Activated naive CD4-positive, alpha-beta T cell treated with anti-CD3 and anti-CD28 coated beads, Interleukin-2, amount 50 U/mL, for 24 hours (primary cell): Measurements from ENCODE around the gene B4GAT1.
A peak's percentile ranks its signal among the peaks of the same experiment; 100 is the strongest.

ENCODE experiments used
- H3K27ac Mint-ChIP-seq: one replicate; pipeline ENCODE4 v1.8.0; 2021; ENCODE audit warnings: mild to moderate bottlenecking, mixed read lengths
- H3K27me3 Mint-ChIP-seq: one replicate; pipeline ENCODE4 v1.8.0; 2021; ENCODE audit warnings: mixed read lengths
- H3K36me3 Mint-ChIP-seq: one replicate; pipeline ENCODE4 v1.8.0; 2021; ENCODE audit warnings: mixed read lengths
- H3K4me1 Mint-ChIP-seq: one replicate; pipeline ENCODE4 v1.8.0; 2021; ENCODE audit warnings: mixed read lengths
- H3K4me3 Mint-ChIP-seq: one replicate; pipeline ENCODE4 v1.8.0; 2021; ENCODE audit warnings: mild to moderate bottlenecking, mixed read lengths
- H3K9me3 Mint-ChIP-seq: one replicate; pipeline ENCODE4 v1.8.0; 2021; ENCODE audit warnings: mixed read lengths

B4GAT1 gene

DNA sequence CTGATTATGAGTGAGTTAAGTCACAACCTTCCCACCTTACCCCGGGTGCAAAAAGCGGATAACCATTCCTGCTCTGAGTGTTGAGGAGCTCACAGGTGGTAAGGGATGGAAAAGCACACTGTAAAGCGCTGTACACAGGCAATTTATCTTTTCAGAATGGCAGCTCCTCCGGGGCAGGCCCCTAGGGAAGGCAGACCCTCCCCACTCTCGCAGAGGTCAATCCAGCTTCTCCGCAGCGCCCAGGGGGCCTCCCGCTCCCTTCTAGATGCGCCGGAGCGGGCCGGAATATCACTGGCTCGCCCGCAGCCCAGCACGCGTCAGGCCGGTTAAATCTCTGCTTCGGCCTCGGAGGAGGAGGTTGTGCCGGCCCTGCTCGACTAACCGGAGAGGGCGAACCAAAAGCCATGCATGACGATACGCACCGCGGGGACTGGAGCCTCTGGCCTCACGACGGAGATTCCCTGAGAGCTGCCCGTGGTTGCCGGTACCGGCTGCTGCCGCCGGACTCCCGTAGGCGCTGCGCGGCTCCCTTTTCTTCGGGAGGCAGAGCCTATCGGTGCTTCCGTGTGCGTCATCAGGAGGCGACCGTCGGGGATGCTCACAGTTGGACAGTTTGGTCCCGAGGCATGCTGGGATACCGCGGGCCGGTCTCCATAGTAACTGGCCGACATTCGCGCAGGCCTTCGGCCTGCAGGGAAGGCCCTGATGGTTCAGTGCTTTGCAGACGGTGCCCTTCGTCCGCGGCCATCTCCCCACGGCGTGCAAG, 2.7 kb downstream of the B4GAT1 start, which contains the start of gene BRMS1:
BRMS1 (minus strand) TSS at position 555 of the 766 bp plus-strand sequence. CDS start 2,870 bp downstream, outside the sequence.
- Mint-ChIP-seq H3K27ac (peak within 1 kb of the TSS; percentile 93), H3K4me3 (peak within 1 kb of the TSS; percentile 97), H3K4me1 (peaks cover 41% of the 10 kb centered on the region), H3K9me3 (no peaks in the 10 kb centered on the region), H3K36me3 (peaks cover 4% of the 10 kb centered on the region), H3K27me3 (no peaks in the 10 kb centered on the region)

DNA sequence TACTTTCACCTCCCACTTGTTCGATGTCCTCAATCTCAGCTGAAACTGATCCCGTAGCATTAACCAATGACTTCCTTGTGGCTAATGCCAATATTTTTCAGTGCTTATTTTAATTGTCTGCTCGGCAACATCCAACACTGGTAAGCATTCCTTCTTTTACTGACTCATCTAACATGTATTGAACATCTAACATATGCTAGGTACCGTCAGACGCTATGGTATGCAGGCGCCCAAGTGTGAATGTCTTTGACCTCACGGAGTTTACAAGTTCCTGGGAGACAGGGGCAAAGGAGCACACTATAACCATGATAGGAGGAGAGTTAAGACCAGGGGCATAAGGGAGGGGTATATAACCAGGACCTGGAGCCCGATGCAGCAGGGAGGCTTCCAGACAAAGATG, 4.3 kb downstream of the B4GAT1 start:
- Mint-ChIP-seq H3K4me1 (peaks cover 35% of the 10 kb centered on the region), H3K36me3 (peaks cover 4% of the 10 kb centered on the region), H3K27me3 (no peaks in the 10 kb centered on the region), H3K9me3 (no peaks in the 10 kb centered on the region), H3K27ac (peak overlapping the region; percentile 20), H3K4me3 (peak overlapping the region; percentile 97)

DNA sequence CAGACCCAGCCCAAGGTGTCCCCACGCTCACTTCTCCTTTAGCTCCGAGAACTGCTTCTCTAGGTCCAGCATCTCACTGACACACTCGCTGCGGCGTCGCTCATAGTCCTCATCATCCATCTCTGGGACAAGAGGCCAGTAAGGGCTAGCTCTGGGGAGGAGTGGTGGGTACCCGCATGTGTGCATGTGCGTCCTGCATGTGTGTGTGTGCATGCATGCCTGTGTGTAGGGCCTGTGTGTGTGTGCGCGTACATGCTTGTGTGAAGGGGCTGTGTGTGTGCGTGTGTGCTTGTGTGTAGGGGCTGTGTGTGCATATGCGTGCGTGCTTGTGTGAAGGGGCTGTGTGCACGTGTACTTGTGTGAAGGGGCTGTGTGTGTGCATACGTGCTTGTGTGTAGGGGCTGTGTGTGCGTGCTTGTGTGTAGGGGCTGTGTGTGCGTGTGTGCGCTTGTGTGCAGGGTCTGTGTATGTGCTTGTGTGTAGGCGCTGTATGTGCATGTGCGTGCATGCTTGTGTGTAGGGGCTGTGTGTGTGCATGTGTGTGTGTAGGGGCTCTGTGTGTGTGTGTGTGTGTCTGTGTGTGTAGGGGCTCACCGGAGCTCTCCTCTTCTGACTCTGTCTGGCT, 5.8 kb downstream of the B4GAT1 start:
- Mint-ChIP-seq H3K27ac (no peak overlapping the region), H3K4me3 (no peak overlapping the region)

DNA sequence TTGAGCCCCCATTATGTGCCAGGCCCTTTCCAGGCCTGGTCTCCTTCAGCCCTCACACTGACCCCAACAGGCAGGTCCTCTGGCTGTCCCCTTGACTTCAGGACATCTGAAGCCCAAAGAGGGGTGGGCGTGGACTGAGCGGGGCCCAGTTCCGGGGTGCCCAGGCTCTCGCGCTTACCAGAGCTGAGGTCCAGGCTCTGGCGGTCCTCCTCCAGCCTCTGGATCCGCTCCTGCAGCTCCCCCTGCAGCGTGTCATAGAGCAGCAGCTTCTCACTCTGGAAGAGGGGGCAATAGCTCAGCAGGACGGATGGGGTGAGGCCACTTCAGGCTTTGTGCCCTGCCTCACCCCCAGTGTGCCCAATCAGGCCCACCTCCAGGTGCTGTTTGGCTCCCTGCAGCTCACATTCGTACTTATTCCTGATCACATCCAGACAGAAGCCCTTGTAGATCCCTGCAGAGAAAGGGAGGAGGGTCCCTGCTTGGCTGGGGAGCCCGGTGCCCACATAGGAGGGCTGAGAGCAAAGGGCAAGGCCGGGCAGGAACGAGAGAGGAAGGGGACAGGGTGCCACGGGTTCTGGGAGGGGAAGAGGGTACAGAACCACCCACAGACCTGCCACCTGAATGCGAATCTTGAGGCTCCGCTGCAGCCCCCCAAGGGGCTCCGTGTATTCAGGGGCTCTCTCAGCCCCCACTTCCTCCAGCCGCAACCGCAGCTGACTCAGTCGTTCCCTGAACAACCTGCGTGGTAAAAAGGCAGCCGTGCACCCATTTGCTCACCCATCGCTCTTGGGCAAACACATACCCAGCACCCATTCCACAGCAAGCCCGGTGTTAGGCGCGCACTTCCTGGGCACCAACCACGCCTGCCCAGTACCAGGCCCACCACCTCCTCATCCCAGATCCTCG, 6.6 kb downstream of the B4GAT1 start:
- Mint-ChIP-seq H3K27me3 (no peaks in the 10 kb centered on the region), H3K9me3 (no peaks in the 10 kb centered on the region), H3K4me1 (peaks cover 40% of the 10 kb centered on the region), H3K4me3 (no peak overlapping the region), H3K36me3 (peaks cover 4% of the 10 kb centered on the region), H3K27ac (no peak overlapping the region)

More for the DNA sequence above, 5.8 kb downstream of the B4GAT1 start:
- Mint-ChIP-seq H3K4me1 (peaks cover 39% of the 10 kb centered on the region), H3K9me3 (no peaks in the 10 kb centered on the region), H3K36me3 (peaks cover 4% of the 10 kb centered on the region), H3K27me3 (no peaks in the 10 kb centered on the region)

DNA sequence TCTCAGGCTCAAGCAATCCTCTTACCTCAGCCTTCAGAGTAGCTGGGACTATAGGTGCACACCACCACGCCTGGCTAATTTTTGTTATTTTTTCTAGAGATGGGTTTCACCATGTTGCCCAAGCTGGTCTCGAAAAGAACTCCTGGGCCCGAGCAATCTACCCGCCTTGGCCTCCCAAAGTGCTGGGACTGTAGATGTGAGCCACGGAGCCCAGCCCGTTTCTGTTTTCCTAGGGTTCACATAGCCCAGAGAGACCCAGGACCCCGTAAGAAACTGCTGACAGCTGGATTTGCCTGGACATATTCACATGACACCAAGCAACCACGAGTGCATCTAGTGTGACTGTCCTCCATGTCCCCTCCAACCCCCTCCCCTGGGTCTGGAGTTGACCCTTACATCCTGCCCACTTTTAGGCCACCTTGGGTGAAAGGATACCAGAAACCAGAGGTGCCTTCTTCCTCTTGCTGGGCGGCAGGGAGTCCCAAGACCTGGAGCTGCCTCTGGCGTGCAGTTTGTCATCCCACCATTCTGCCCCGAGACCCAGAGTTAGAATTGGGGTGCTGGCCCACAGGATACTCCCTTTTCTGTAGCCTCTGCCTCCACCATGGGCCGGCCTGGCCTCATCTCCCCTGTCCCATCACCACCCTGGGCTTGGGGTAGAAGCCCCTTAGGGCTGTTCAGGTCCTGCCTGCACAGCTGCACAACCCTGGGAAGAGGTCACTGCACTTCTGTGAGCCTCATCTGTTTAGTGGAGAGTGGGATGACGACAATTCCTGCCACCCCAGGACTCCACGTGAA, 7.5 kb downstream of the B4GAT1 start:
- Mint-ChIP-seq H3K9me3 (no peaks in the 10 kb centered on the region), H3K27ac (no peak overlapping the region), H3K27me3 (no peaks in the 10 kb centered on the region), H3K4me3 (no peak overlapping the region), H3K4me1 (peaks cover 37% of the 10 kb centered on the region), H3K36me3 (peaks cover 4% of the 10 kb centered on the region)

DNA sequence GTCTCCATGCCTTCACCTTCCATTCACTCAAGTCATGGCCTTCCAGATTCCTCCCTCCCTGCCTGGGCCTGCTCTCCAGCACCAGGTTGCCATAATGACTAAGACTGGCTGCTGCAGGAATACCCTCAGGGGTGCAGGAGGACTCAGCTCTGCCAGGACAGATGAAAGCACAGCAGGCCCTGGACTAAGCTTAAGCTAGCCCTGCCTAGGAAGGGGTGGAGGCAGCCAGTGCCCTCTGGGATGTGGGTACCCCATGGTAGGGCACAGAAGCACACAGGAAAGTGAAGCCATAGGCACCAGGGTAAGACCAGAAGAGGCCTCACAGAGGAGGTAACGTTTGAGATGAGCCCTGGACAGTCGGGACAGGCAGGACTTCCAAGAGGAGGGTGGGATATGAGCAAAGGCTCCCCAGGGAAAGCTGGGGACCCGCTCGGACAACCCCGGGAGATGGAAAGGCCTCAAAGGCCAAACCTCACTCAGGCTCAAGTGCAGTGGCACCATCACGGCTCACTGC, 8.2 kb downstream of the B4GAT1 start:
- Mint-ChIP-seq H3K27ac (no peak overlapping the region), H3K9me3 (no peaks in the 10 kb centered on the region), H3K4me1 (peaks cover 34% of the 10 kb centered on the region), H3K36me3 (peaks cover 4% of the 10 kb centered on the region), H3K27me3 (no peaks in the 10 kb centered on the region), H3K4me3 (no peak overlapping the region)

DNA sequence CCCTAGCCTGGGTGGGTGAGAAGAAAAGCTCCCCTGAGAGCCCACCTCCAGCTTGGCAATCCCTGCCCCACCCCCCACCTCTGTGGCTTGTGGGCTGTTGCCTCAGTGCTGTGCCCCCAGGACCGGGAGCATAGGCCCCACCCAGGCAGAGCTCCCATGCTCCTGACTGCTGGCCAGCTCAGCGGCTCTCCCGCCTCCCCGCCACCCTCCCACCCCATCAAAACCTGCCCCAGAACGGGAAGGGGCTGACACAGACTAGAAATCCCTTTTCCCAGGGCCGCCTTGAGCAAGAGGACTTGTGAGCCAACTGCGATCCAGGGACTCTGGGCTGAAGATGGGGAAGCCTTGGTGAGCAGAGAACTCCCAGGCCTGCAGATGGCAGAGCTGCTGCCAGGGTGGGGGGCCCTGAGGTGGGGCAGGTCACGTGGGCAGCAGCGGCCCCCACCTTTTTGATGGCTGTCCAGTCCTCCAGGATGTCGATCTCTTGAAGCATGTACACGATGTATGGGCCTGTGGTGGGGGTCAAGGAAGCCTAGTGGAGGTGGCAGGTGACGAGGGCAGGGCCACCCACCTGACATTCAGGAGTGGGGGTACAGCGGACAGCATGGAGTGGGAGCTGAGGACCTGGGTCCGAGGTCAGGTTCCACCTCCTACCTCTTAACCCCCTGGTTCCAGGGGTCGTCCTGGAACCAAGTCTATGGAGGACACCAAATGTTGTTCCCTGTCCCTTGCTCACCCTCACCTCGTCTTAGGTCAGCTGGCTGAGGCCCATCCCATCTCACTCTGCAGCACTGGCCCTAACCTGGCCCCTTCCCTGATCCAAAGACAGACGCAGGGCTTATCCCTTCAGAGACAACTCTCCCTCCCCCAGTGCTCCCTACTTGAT, 8.9 kb downstream of the B4GAT1 start:
- Mint-ChIP-seq H3K4me1 (peaks cover 32% of the 10 kb centered on the region), H3K36me3 (peaks cover 4% of the 10 kb centered on the region), H3K9me3 (no peaks in the 10 kb centered on the region), H3K27ac (no peak overlapping the region), H3K27me3 (no peaks in the 10 kb centered on the region), H3K4me3 (no peak overlapping the region)

DNA sequence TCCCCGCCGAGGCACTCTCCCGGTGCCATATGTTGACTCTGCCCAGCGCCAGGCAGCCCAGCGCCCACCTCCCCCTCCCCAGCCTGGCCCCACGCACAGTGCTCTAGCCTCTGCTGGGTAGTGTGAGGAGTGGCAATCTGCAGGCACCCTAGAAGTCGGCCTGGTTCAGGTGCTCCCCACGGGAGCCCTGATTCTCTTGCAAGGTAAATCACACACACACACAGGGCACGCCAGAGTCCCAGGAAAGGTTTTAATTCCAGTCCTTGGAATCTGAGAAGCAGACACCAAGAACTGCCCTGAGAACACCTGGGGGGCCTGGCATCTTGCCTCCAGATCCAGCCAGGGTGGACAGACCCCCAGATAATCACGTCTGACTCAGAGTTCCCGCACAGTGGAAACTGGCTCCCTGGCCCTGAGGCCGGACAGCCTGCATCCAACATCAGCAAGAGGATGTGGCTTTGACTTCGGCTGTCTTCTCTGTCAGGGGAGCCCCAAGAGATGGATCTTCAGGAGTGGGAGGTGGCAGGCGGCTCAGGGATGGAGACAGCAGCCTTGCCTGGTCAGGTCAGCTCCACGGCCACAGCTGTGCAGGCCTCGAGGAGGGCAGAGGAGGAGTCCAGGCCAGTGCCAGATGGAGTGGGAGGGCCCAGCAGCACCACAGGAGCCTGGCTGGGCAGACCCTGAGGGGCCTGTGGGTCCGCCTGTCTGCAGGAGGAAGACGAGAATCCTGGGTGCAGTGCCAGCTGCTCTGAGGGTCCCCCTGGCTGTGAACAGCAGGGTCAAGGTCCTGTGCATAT, 10.1 kb downstream of the B4GAT1 start:
- no peaks in the 10 kb centered on the region for H3K27me3 Mint-ChIP-seq
- peaks cover 22% of the 10 kb centered on the region for H3K4me1 Mint-ChIP-seq
- H3K27ac Mint-ChIP-seq: no peak overlapping the region

DNA sequence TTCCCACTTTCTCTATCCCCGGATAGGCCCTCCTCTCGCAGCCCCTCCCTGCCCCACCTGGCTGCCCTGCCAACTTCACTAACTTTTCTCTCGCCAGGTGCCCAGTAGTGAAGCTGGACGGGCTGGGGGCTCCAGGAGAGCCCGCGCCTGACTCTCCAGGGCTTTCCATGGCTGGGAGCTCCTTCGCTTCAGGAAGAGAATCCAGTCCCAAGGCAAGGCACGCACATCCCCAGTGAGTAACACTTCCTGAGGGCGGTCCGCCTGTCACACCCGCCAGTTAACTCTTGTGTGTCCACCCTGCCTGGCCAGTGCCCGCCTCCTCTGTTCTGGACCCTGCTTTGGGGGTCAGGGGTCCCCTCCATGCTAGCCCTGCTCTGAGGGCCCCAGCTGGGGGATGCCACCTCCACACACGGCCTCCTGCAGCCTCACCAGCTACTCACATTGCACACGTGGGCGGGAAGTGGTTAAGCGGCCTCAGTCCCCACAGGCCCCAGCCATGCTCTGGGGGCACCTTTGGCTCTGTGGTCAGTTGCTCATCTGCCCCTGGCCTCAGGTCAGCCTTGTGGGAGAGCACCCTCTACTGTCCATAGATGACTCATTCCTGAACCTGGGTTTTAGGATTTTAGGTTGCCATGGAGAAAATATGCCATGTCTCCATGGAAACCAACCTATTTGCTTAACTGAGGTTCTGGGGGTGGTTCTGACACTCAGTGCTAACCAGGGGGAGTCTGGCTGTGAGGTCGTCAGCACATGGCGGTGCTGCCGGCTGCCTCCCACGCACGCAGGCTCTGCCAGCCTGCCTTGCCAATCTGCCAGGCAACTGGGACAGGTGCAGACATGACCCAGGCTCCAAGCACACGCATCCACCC, 11.0 kb downstream of the B4GAT1 start, which contains the start of gene RIN1:
RIN1 (minus strand) TSS at position 201 of the 869 bp plus-strand sequence; CDS start at position 169, 32 bp downstream.
- no peaks in the 10 kb centered on the region for H3K9me3 Mint-ChIP-seq
- no peaks in the 10 kb centered on the region for H3K27me3 Mint-ChIP-seq
- H3K36me3 Mint-ChIP-seq: peaks cover 2% of the 10 kb centered on the region
- peak within 1 kb of the TSS; percentile 70 for H3K27ac Mint-ChIP-seq
- peak within 1 kb of the TSS; percentile 87 for H3K4me3 Mint-ChIP-seq
- peaks cover 22% of the 10 kb centered on the region for H3K4me1 Mint-ChIP-seq

More for the DNA sequence above, 10.1 kb downstream of the B4GAT1 start:
- no peaks in the 10 kb centered on the region for H3K9me3 Mint-ChIP-seq
- H3K4me3 Mint-ChIP-seq: peak overlapping the region; percentile 87
- H3K36me3 Mint-ChIP-seq: peaks cover 4% of the 10 kb centered on the region

DNA sequence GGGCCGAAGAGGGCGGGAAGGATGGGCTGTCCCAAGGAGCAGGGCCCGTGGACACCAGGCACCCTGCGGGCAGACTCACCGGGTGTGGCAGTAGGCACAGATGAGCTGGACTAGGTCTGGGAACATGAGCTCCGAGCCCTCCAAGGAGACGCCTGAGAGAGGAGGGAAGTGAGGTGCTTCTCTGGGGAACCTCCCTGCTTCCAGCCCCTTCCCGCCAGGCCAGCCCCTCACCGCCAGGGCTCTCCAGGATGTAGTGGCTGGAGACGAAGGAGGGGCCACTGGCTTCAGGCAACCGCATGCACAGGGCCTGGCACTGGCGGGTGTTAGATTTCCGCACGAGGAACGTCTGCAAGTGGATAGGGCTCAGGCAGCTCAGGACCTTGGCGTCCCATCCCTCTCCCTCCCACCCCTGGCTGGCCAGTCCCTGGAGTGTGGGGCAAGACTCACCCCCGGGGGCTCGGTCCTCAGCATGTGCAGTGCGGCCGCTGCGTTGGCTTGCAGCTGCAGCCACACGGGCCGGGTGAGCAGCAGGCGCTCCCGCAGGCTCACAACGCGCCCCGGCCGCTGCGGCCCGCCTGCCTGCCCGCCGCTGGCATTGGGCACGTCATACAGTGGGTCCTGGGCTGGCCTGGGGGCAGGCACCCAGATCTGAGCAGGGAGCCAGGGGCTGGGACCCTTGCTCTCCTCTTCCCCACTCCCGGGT, 11.7 kb downstream of the B4GAT1 start:
- H3K27ac Mint-ChIP-seq: no peak overlapping the region
- peak overlapping the region; percentile 87 for H3K4me3 Mint-ChIP-seq

DNA sequence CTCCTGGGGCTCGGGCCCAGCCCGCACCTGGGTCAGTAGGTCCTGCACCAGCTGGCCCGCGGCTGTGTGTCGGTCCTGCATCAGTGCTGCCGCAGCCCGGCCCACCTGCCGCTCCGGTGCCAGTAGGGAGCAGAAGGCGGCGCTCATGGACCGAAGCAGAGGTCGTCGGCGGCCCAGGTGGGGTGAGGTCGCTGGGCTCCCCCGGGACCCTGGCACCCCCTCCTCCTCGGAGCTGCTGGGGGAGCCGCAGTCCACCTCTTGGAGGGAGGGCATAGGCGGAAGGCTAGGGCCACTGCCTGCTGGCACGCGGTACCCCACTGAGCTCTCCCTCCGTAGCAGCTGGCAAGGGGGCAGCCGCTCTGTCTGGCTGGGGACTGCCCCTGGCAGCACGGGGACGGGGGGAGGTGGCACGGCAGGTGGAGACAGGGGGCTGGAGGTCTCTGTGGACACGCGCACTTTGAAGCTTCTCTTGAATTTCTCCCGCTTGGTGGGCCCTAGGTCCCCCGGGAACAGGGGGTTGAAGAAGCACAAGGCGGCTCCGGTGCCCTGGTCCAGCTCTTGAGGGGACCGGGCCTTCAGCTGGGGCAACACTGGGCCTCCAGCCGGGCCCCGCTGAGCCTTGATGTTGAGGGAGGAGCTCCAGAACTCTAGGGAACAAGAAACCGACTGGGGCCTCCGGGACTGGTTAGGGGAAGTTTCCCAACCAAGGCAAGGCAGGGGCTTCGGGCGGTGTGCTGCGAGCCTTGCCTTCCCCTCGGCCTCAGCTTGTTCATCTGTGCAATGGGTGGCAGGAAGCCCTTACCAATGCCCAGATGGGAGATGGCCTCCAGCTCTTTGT, 12.6 kb downstream of the B4GAT1 start:
- H3K27ac Mint-ChIP-seq: no peak overlapping the region
- peaks cover 22% of the 10 kb centered on the region for H3K4me1 Mint-ChIP-seq
- H3K9me3 Mint-ChIP-seq: no peaks in the 10 kb centered on the region
- H3K36me3 Mint-ChIP-seq: no peaks in the 10 kb centered on the region
- H3K4me3 Mint-ChIP-seq: peak overlapping the region; percentile 62
- H3K27me3 Mint-ChIP-seq: no peaks in the 10 kb centered on the region

More for the DNA sequence above, 11.7 kb downstream of the B4GAT1 start:
- Mint-ChIP-seq H3K36me3 (no peaks in the 10 kb centered on the region), H3K4me1 (peaks cover 22% of the 10 kb centered on the region), H3K9me3 (no peaks in the 10 kb centered on the region), H3K27me3 (no peaks in the 10 kb centered on the region)
